GM12878 (cell line): ENCODE results near the gene NDUFAB1. TPM values are rescaled to one million over a fixed set of nuclear protein-coding genes. Genes with fewer than 3 reads are reported as not detected.

Experiments used
- ATAC-seq: fragments of 200-7000 bp; cut with Tn5 transposase; 3 replicates; pipeline ENCODE4 v1.9.1; 2020; ENCODE audit warnings: mild to moderate bottlenecking, moderate library complexity
- BruUV-seq: library from RNA; stranded (reverse); fragments of 400-500 nt; replicated peaks from 2 replicates; lab custom pipeline; 2021; lab: Mats Ljungman, UMichigan
- CTCF ChIA-PET: fragments of 300-600 bp; sonication (Branson Sonifier 250); formaldehyde crosslinking; extraction: SDS; loops from one replicate; lab custom pipeline; 2021; ENCODE audit warnings: inconsistent platforms; lab: Yijun Ruan, JAX
- POLR2A ChIA-PET: fragments of 350-600 bp; formaldehyde crosslinking; extraction: SDS; loops from one replicate; lab custom pipeline; 2021; ENCODE audit warnings: inconsistent platforms; lab: Charles Lee
- RAD21 ChIA-PET: fragments of 300-600 bp; sonication (Branson Sonifier 250); formaldehyde crosslinking; loops from one replicate; lab custom pipeline; 2023; ENCODE audit warnings: antibody characterized with exemption; ENCODE audit not compliant: unreplicated experiment; lab: Charles Lee
- SMC1A ChIA-PET: fragments of 300-600 bp; sonication (Branson Sonifier 250); formaldehyde crosslinking; loops from one replicate; lab custom pipeline; 2023; ENCODE audit not compliant: unreplicated experiment, uncharacterized antibody; lab: Charles Lee
- DNase-seq: peaks from one replicate; pipeline ENCODE4 v3.0.0-alpha.2; 2011; ENCODE audit warnings: low read depth, low spot score
- FAIRE-seq: peaks from 3 replicates; lab custom pipeline; 2011; peaks lifted over from hg19 to GRCh38; lab: Jason Lieb, UNC
- H2AFZ ChIP-seq: 2 replicates; pipeline ENCODE4 v1.6.0; 2011; ENCODE audit warnings: low read depth, low read length, control low read depth; ENCODE audit not compliant: control insufficient read depth
- H3K27ac ChIP-seq: 2 replicates; pipeline ENCODE4 v1.5.1; 2011; ENCODE audit warnings: control low read depth; ENCODE audit not compliant: control insufficient read depth, insufficient read depth
- H3K27me3 ChIP-seq, 2 experiments: replicated peaks in 1 of 2; 2 replicates each; pipeline versions ENCODE4 v1.6.0 to v1.6.1; 2011; ENCODE audit warnings: low read length in 1 of 2; ENCODE audit not compliant: control insufficient read depth in 2 of 2, insufficient read depth in 2 of 2
- H3K36me3 ChIP-seq, 2 experiments: 2 replicates each; pipeline ENCODE4 v1.5.1; 2011; ENCODE audit warnings: low read length in 1 of 2; ENCODE audit not compliant: control insufficient read depth in 2 of 2, insufficient read depth in 2 of 2
- H3K4me1 ChIP-seq: 2 replicates; pipeline ENCODE4 v1.6.1; 2011; ENCODE audit warnings: mild to moderate bottlenecking, low read length, moderate library complexity, mixed read lengths; ENCODE audit not compliant: control insufficient read depth, insufficient read depth
- H3K4me2 ChIP-seq: 2 replicates; pipeline ENCODE4 v1.6.0; 2011; ENCODE audit warnings: control low read depth; ENCODE audit not compliant: control insufficient read depth, insufficient read depth
- H3K4me3 ChIP-seq: fragments of 200-600 bp; sonication (generic); 2 replicates; pipeline ENCODE4 v1.5.1; 2016
- H3K79me2 ChIP-seq: 2 replicates; pipeline ENCODE4 v1.6.0; 2011; ENCODE audit warnings: low read length; ENCODE audit not compliant: control insufficient read depth, insufficient read depth
- H3K9ac ChIP-seq: 2 replicates; pipeline ENCODE4 v1.8.0; 2011; ENCODE audit warnings: low read length, control low read depth, mixed read lengths; ENCODE audit not compliant: control insufficient read depth, insufficient read depth
- H3K9me3 ChIP-seq: replicated peaks from 3 replicates; pipeline ENCODE4 v1.5.1; 2011; ENCODE audit warnings: mild to moderate bottlenecking, low read length; ENCODE audit not compliant: control insufficient read depth, insufficient read depth
- H4K20me1 ChIP-seq: 2 replicates; pipeline ENCODE4 v1.6.0; 2011; ENCODE audit not compliant: control insufficient read depth, insufficient read depth
- NR2F1 ChIP-seq: fragments of 450-650 bp; conservative IDR thresholded peaks from 2 replicates; pipeline ENCODE4 v1.6.1; 2017; ENCODE audit warnings: mild to moderate bottlenecking
- RAD51 ChIP-seq: fragments of 450-650 bp; IDR thresholded peaks from 2 replicates; pipeline ENCODE4 v1.6.1; 2016; ENCODE audit warnings: moderate library complexity, mild to moderate bottlenecking, inconsistent platforms
- ZBTB11 ChIP-seq: fragments of 450-650 bp; formaldehyde crosslinking; IDR thresholded peaks from 2 replicates; pipeline ENCODE4 v1.5.0; 2022; ENCODE audit warnings: mild to moderate bottlenecking, missing genetic modification characterization
- ZNF24 ChIP-seq: fragments of 450-650 bp; IDR thresholded peaks from 2 replicates; pipeline ENCODE4 v1.6.1; 2017; ENCODE audit warnings: antibody characterized with exemption, mild to moderate bottlenecking
- WGBS: methylation state at CpG from one replicate; pipeline ENCODE4 v1.1.6; 2016; ENCODE audit warnings: low lambda C conversion rate; ENCODE audit not compliant: insufficient replicate concordance, insufficient coverage; ENCODE audit errors: missing lambda C conversion rate; 5-methylcytosine and 5-hydroxymethylcytosine counted together
- in situ Hi-C: fragments of 300-500 bp; cut with MboI; formaldehyde crosslinking; loops from 9 replicates; pipeline ENCODE4 v1.14.3; 2018; ENCODE audit warnings: mixed read lengths
- intact Hi-C: fragments of 100-400 bp; cut with micrococcal nuclease; formaldehyde crosslinking; loops from one replicate; pipeline ENCODE4 v1.14.2; 2022; ENCODE audit not compliant: unreplicated experiment
- polyA plus RNA-seq, 11 experiments: library from polyadenylated mRNA; depleted of rRNA in 4 of 11; unstranded in 6 of 11; stranded (reverse) in 5 of 11; fragments of >200 nt; fragmentation: Nextera tagmentation in 4 of 11; fragmentation: Illumina TruSeq in 1 of 11; extraction: Ambion mirVana in 4 of 11; extraction: Trizol in 1 of 11; gene quantifications; 1 replicate in 1 of 11; 2 replicates in 10 of 11; pipeline versions ENCODE4 v1.2.1 to v1.2.3, GENCODE V29; 2011 to 2016; ENCODE audit warnings: inconsistent platforms in 2 of 11, missing spikeins in 2 of 11, low read depth in 1 of 11
- total RNA-seq, 4 experiments: library from RNA; depleted of rRNA in 3 of 4; stranded (reverse); fragments of >200 nt in 3 of 4; fragmentation: Illumina TruSeq in 1 of 4; extraction: Trizol in 1 of 4; gene quantifications; 2 replicates each; pipeline versions ENCODE4 v1.2.1 to v1.2.3, GENCODE V29; 2013 to 2021

The NDUFAB1 gene
- total and polyA plus RNA-seq, 10 of the 15 experiments (the other 5 are each of a cell fraction or from before 2014, with no cell fraction given), result 79.9 to 584 (median 231) TPM

GRCh38 chr16:23538919-23539278 is 57.2 kb downstream of the NDUFAB1 start:
- Histone ChIP-seq H4K20me1 (no peaks in the 10 kb centered on the region), H3K4me2 (no peak overlapping the region), H2AFZ (no peak overlapping the region), H3K27me3 (no peaks in the 10 kb centered on the region), H3K36me3 (peaks cover 17 to 34% of the 10 kb centered on the region in 2 experiments), H3K9me3 (no peaks in the 10 kb centered on the region), H3K9ac (no peak overlapping the region), H3K4me1 (no peaks in the 10 kb centered on the region), H3K4me3 (no peak overlapping the region), H3K27ac (no peak overlapping the region), H3K79me2 (no peaks in the 10 kb centered on the region)
- in situ Hi-C loops, result no loop called here
- ChIA-PET RAD21 (no interaction called here), CTCF (interaction anchor here (0.8 to 2.5 kb wide), 3 partner anchors 17 to 103 kb away, joined by 3 to 6 read pairs (median 4); partner anchors contain the start of gene NDUFAB1), POLR2A (interaction anchor here (0.8 kb wide), 2 partner anchors 16 to 33 kb away, joined by 3 to 4 read pairs; no protein-coding TSS in a partner anchor), SMC1A (interaction anchor here (1.0 kb wide), 1 partner anchor 21 kb away, joined by 4 read pairs; no protein-coding TSS in a partner anchor)
- TF ChIP-seq NR2F1 (no peak), ZNF24 (no peak), ZBTB11 (CRISPR knock-in tag) (no peak), RAD51 (no peak)
- WGBS, result 100% methylated on average over 1 of the region's 1 CpG
- DNase-seq (no peak), FAIRE-seq (no peak), ATAC-seq (no peak)
- no TSS peak for BruUV-seq
- intact Hi-C loops, result no loop called here
